OCI-LY1 (cell line): ENCODE measurements around the gene RPTN.

Experiments used
- EZH2 ChIP-seq: fragments of 200-600 bp; sonication (generic), shearing (Covaris generic); IDR thresholded peaks from 2 replicates; pipeline ENCODE4 v1.8.0; 2017; ENCODE audit warnings: borderline replicate concordance, mixed run types, mild to moderate bottlenecking, antibody characterized with exemption, low read length, moderate library complexity, mixed read lengths
- TF ChIP-seq, protein P1 (sequence below): fragments of 200-600 bp; sonication (generic), shearing (Covaris generic); IDR thresholded peaks from 2 replicates; pipeline ENCODE4 v1.5.1; 2017; ENCODE audit warnings: mild to moderate bottlenecking, antibody characterized with exemption, low read length, moderate library complexity, mixed read lengths

DNA sequence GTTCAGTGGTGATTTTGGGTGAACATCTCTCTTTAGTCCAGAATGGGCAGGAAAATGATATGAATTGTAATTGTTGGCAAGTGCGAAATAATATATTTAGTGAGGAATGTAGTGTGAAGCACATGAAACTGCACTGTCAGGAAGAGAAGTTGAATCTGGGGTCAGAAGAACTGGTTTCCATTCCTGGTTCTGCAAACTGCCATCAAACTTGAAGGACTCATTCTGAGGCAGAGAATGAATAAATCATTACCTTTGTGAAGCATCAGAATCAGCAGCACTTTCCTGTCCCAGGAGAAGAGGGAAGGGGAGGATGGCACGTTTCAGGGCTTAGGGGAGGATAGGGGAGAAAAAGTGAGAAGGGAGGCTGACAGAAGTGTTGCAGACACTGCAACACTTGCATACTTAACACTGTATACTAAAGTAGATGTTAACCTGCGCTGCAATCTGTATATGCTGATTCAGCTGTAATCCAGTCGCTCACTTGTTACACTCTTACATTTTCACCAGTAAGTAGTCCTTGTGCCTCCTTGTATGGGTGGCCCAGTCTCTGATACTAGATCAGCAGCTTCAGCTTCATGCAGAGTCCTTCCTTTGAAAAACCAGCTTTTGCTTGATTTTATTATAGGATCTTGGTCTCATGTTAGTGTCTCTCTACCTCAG lies 10.5 kb upstream of the RPTN start:
- TF ChIP-seq, protein P1, sequence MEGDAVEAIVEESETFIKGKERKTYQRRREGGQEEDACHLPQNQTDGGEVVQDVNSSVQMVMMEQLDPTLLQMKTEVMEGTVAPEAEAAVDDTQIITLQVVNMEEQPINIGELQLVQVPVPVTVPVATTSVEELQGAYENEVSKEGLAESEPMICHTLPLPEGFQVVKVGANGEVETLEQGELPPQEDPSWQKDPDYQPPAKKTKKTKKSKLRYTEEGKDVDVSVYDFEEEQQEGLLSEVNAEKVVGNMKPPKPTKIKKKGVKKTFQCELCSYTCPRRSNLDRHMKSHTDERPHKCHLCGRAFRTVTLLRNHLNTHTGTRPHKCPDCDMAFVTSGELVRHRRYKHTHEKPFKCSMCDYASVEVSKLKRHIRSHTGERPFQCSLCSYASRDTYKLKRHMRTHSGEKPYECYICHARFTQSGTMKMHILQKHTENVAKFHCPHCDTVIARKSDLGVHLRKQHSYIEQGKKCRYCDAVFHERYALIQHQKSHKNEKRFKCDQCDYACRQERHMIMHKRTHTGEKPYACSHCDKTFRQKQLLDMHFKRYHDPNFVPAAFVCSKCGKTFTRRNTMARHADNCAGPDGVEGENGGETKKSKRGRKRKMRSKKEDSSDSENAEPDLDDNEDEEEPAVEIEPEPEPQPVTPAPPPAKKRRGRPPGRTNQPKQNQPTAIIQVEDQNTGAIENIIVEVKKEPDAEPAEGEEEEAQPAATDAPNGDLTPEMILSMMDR, result no peak
- TF ChIP-seq EZH2, result no peak
